Esophagus muscularis mucosa (tissue), 4 donors: ENCODE data around the gene QRSL1. TPM values are rescaled to one million over a fixed set of nuclear protein-coding genes. Genes with fewer than 3 reads are reported as not detected.

ENCODE experiments used
- DNase-seq: peaks from one replicate; pipeline ENCODE4 v3.0.0-alpha.2; 2017; ENCODE audit errors: extremely low spot score
- H3K27ac ChIP-seq, 4 donors: fragments of 200-600 bp; sonication (generic); replicated peaks in 1 of 4; 1 replicate in 3 of 4; 2 replicates in 1 of 4; pipeline ENCODE4 v1.5.1; 2016 to 2019; ENCODE audit warnings: mild to moderate bottlenecking in 1 of 4
- H3K27me3 ChIP-seq, 4 donors: fragments of 200-600 bp; sonication (generic); one replicate each; pipeline versions ENCODE4 v1.5.1 to v1.6.0; 2016 to 2019
- H3K36me3 ChIP-seq, 4 donors: fragments of 200-600 bp; sonication (generic); one replicate each; pipeline ENCODE4 v1.5.1; 2016 to 2019
- H3K4me1 ChIP-seq, 4 donors: fragments of 200-600 bp; sonication (generic); one replicate each; pipeline ENCODE4 v1.5.1; 2016 to 2019
- H3K4me3 ChIP-seq, 4 donors: fragments of 200-600 bp; sonication (generic); 1 replicate in 2 of 4; 2 replicates in 2 of 4; pipeline ENCODE4 v1.5.1; 2016 to 2019; ENCODE audit warnings: mild to moderate bottlenecking in 4 of 4, moderate library complexity in 1 of 4
- H3K9me3 ChIP-seq, 4 donors: fragments of 200-600 bp; sonication (generic); 1 replicate in 3 of 4; 2 replicates in 1 of 4; pipeline ENCODE4 v1.5.1; 2016 to 2019
- CTCF ChIP-seq, 3 experiments: fragments of 200-600 bp in 2 of 3; fragments of 450-650 bp in 1 of 3; sonication (generic) in 2 of 3; IDR thresholded peaks; one replicate each; pipeline ENCODE4 v1.5.1; 2017 to 2019; ENCODE audit warnings: antibody characterized with exemption in 3 of 3, mild to moderate bottlenecking in 2 of 3, moderate library complexity in 1 of 3
- EP300 ChIP-seq: sonication (generic); formaldehyde crosslinking; IDR thresholded peaks from one replicate; pipeline ENCODE4 v1.6.1; 2017; ENCODE audit warnings: antibody characterized with exemption
- POLR2A ChIP-seq: fragments of 450-650 bp; IDR thresholded peaks from one replicate; pipeline ENCODE4 v1.6.1; 2017; ENCODE audit warnings: antibody characterized with exemption, moderate library complexity, mild to moderate bottlenecking, low read depth
- POLR2AphosphoS5 ChIP-seq, 2 donors: sonication (generic); formaldehyde crosslinking; IDR thresholded peaks; one replicate each; pipeline ENCODE4 v1.6.1; 2017; ENCODE audit warnings: antibody characterized with exemption in 2 of 2
- WGBS: methylation state at CpG from one replicate; pipeline ENCODE4 v1.1.5; 2018; 5-methylcytosine and 5-hydroxymethylcytosine counted together
- intact Hi-C: fragments of 100-400 bp; cut with DNase I; formaldehyde crosslinking; loops from one replicate; pipeline ENCODE4 v1.15.1; 2023
- total RNA-seq, 4 donors: library from RNA; depleted of rRNA; stranded (reverse); fragments of >200 nt; gene quantifications; one replicate each; pipeline versions ENCODE4 v1.1.0 to v1.2.1, GENCODE V29; 2016

The QRSL1 gene
- total RNA-seq, 4 donors from 2014 or later = 6.7 to 9.1 (median 8.3) TPM

GRCh38 chr6:106702046-106702445 is 72.7 kb downstream of the QRSL1 start:
- H3K27ac ChIP-seq = no peak overlapping the region
- no peak overlapping the region for H3K4me3 ChIP-seq
- WGBS = 64% methylated on average over 4 of the region's 4 CpGs

DNA sequence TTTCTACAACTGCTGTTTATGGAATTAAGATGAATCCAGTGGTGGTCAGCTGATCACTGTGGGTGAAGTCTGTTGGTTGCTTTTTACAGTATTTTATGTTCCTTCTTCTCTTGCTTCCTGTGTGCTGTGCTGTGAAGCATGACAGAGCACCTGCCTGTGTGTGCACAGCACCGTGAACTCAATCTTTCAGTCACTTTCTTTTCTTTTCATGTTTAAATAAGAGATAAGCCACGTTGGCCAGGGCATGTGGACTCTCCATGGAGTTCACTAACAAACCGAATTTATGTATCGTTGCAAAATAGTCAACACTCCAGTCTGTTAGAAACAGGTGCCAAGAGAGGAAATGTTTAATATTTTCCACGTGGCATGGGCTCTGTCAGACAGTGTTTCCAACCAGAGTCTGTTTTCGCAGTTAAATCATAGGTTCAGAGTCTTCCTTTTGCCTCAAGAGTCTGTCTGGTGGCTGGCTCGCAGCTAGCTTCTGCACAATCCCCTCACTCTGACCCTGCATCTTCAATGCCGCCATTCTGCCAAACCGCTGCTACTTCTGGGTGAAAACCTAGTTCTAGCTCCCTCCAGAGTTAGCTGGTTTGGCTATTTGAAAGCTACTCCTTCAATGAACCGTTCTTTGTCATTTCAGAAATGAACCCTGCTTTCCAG is 73.2 kb downstream of the QRSL1 start:
- no peak overlapping the region for H3K4me3 ChIP-seq
- H3K4me1 ChIP-seq = no peaks in the 10 kb centered on the region
- WGBS = 76% methylated on average over 10 of the region's 10 CpGs
- peaks cover 0 to 16% (median 0%) of the 10 kb centered on the region in 4 donors for H3K27me3 ChIP-seq
- H3K9me3 ChIP-seq = no peaks in the 10 kb centered on the region
- no peak overlapping the region for H3K27ac ChIP-seq
- intact Hi-C loops = no loop called here
- no peaks in the 10 kb centered on the region for H3K36me3 ChIP-seq
- no peak for DNase-seq
- TF ChIP-seq POLR2AphosphoS5 (IDR thresholded peaks at IDR 0.05) (no peak), POLR2A (no peak), EP300 (no peak), CTCF (IDR thresholded peaks at IDR 0.05) (no peak)

More at GRCh38 chr6:106702046-106702445, 72.7 kb downstream of the QRSL1 start:
- intact Hi-C loops = no loop called here
- Histone ChIP-seq H3K9me3 (no peaks in the 10 kb centered on the region), H3K27me3 (peaks cover 0 to 16% (median 0%) of the 10 kb centered on the region in 4 donors), H3K4me1 (no peaks in the 10 kb centered on the region), H3K36me3 (no peaks in the 10 kb centered on the region)
- TF ChIP-seq EP300 (no peak), CTCF (IDR thresholded peaks at IDR 0.05) (no peak), POLR2AphosphoS5 (IDR thresholded peaks at IDR 0.05) (no peak), POLR2A (no peak)
- DNase-seq = no peak

DNA sequence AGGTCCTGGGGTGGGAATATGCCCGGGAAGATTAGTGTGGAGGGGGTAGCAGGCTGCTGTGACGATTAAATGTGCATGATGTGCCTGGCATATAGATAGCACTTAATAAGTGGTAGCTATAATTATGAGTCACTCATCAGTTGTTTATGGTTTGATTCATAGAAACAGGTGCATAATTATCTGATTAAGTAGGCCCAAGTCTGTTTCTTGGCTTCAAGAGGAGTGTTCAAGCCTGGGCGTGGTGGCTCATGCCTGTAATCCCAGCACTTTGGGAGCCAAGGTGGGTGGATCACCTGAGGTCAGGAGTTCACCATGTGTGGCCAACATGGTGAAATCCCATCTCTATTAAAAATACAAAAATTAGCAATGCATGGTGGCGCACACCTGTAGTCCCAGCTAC is 74.9 kb downstream of the QRSL1 start:
- WGBS = 87% methylated on average over 4 of the region's 4 CpGs
- no peak for TF ChIP-seq CTCF (IDR thresholded peaks at IDR 0.05)
- TF ChIP-seq POLR2A = no peak
- TF ChIP-seq POLR2AphosphoS5 (IDR thresholded peaks at IDR 0.05) = no peak
- TF ChIP-seq EP300 = no peak
- Histone ChIP-seq H3K9me3 (no peaks in the 10 kb centered on the region), H3K27me3 (peaks cover 0 to 16% (median 0%) of the 10 kb centered on the region in 4 donors), H3K4me3 (no peak overlapping the region), H3K27ac (no peak overlapping the region), H3K36me3 (no peaks in the 10 kb centered on the region), H3K4me1 (no peaks in the 10 kb centered on the region)
- DNase-seq = no peak
- intact Hi-C loops = no loop called here

GRCh38 chr6:106705156-106705555 is 75.8 kb downstream of the QRSL1 start:
- H3K27ac ChIP-seq = no peak overlapping the region
- TF ChIP-seq EP300 (no peak), POLR2A (no peak), POLR2AphosphoS5 (IDR thresholded peaks at IDR 0.05) (no peak), CTCF (IDR thresholded peaks at IDR 0.05) (no peak)
- WGBS = 84% methylated on average over 6 of the region's 6 CpGs

GRCh38 chr6:106710580-106710979 is 81.2 kb downstream of the QRSL1 start:
- TF ChIP-seq POLR2A (no peak), POLR2AphosphoS5 (IDR thresholded peaks at IDR 0.05) (no peak), EP300 (no peak), CTCF (IDR thresholded peaks at IDR 0.05) (no peak)
- H3K4me3 ChIP-seq = no peak overlapping the region
- no peaks in the 10 kb centered on the region for H3K36me3 ChIP-seq
- no peak for DNase-seq
- WGBS = 55% methylated on average over 1 of the region's 1 CpG
- no peaks in the 10 kb centered on the region for H3K4me1 ChIP-seq
- no peak overlapping the region for H3K27ac ChIP-seq
- peaks cover 0 to under 1% (median 0%) of the 10 kb centered on the region in 4 donors for H3K27me3 ChIP-seq
- intact Hi-C loops = no loop called here
- no peaks in the 10 kb centered on the region for H3K9me3 ChIP-seq

More at GRCh38 chr6:106705156-106705555, 75.8 kb downstream of the QRSL1 start:
- DNase-seq = no peak
- Histone ChIP-seq H3K9me3 (no peaks in the 10 kb centered on the region), H3K36me3 (no peaks in the 10 kb centered on the region), H3K27me3 (peaks cover 0 to 16% (median 0%) of the 10 kb centered on the region in 4 donors), H3K4me3 (no peak overlapping the region), H3K4me1 (no peaks in the 10 kb centered on the region)
- intact Hi-C loops = no loop called here
